PC-3 (cell line): Measurements from ENCODE around the gene RND3.

ENCODE experiments used
- CTCF ChIP-seq: fragments of 300-600 bp; sonication (generic); conservative IDR thresholded peaks from 2 replicates; pipeline ENCODE4 v1.5.1; 2017; ENCODE audit warnings: antibody characterized with exemption, low read depth, mild to moderate bottlenecking, low read length
- EZH2 ChIP-seq: fragments of 300-600 bp; sonication (generic); IDR thresholded peaks from one replicate; pipeline ENCODE4 v1.6.1; 2017; ENCODE audit warnings: antibody characterized with exemption, mild to moderate bottlenecking, low read length; ENCODE audit not compliant: unreplicated experiment
- EZH2phosphoT487 ChIP-seq: fragments of 300-600 bp; sonication (generic); IDR thresholded peaks from 2 replicates; pipeline ENCODE4 v1.6.1; 2018; ENCODE audit warnings: mild to moderate bottlenecking, antibody characterized with exemption, low read length, borderline replicate concordance

GRCh38 chr2:150530168-150530567 is 42.7 kb upstream of the RND3 start:
- TF ChIP-seq CTCF (no peak), EZH2phosphoT487 (no peak), EZH2 (no peak)
